PFSK-1 (cell line): ENCODE results near the gene CTTNBP2.

Source experiments
- SIN3A ChIP-seq: IDR thresholded peaks from 2 replicates; pipeline ENCODE4 v1.6.1; 2012; ENCODE audit warnings: mild to moderate bottlenecking, low read length, moderate library complexity, borderline replicate concordance; ENCODE audit not compliant: insufficient read depth
- TAF1 ChIP-seq: IDR thresholded peaks from 2 replicates; pipeline ENCODE4 v1.6.1; 2012; ENCODE audit warnings: low read length, control low read depth, borderline replicate concordance; ENCODE audit not compliant: insufficient read depth

- TF ChIP-seq SIN3A = no peak
- no peak for TF ChIP-seq TAF1
Observed at GRCh38 chr7:117807676-117808075, 65.6 kb downstream of the CTTNBP2 start.
